ENCODE data around the gene NUMA1. TPM values are rescaled to one million over a fixed set of nuclear protein-coding genes. Genes with fewer than 3 reads are reported as not detected.

The NUMA1 gene
- total RNA-seq, 2 experiments from 2014 or later: 148 to 159 TPM

GRCh38 chr11:72088076-72088808 is 7.9 kb upstream of the NUMA1 start:
- H3K79me2 ChIP-seq (ENCODE audit: insufficient read depth, low read depth, low read length): no peaks in the 10 kb centered on the region
- no peak overlapping the region for H3K4me3 ChIP-seq (ENCODE audit: low read depth, low read length, poor library complexity, severe bottlenecking)
- H3K27ac ChIP-seq (ENCODE audit: low read depth, low read length, poor library complexity, severe bottlenecking): no peak overlapping the region
- H3K9me3 ChIP-seq (ENCODE audit: low read length): no peaks in the 10 kb centered on the region
- no peaks in the 10 kb centered on the region for H4K20me1 ChIP-seq (ENCODE audit: insufficient read depth, low read length)
- H2AFZ ChIP-seq (ENCODE audit: low read length): no peak overlapping the region
- peaks cover 6% of the 10 kb centered on the region for H3K4me1 ChIP-seq (ENCODE audit: insufficient read depth, low read length, poor library complexity, severe bottlenecking)
- no peaks in the 10 kb centered on the region for H3K9me2 ChIP-seq (ENCODE audit: insufficient read depth, low read length)
- H3K4me2 ChIP-seq (ENCODE audit: low read length): no peak overlapping the region
- ChIA-PET POLR2A (no interaction called here), CTCF (ENCODE audit: unreplicated experiment) (no interaction called here)
- DNase-seq (ENCODE audit: low spot score): no peak
- intact Hi-C loops (cut with micrococcal nuclease; ENCODE audit: unreplicated experiment): no loop called here
- no TSS peak for BruUV-seq (replicated peaks)
- H3K36me3 ChIP-seq (ENCODE audit: insufficient read depth, low read length): peaks cover 9% of the 10 kb centered on the region; the same call in 1 of the 2 replicates
- TF ChIP-seq CTCF (conservative IDR thresholded peaks at IDR 0.05; ENCODE audit: low read length): no peak
- TF ChIP-seq EZH2phosphoT487 (IDR thresholded peaks at IDR 0.05; ENCODE audit: borderline replicate concordance, low read depth, low read length): no peak

GRCh38 chr11:72085621-72086351 is 5.4 kb upstream of the NUMA1 start:
- Histone ChIP-seq H4K20me1 (ENCODE audit: insufficient read depth, low read length) (no peaks in the 10 kb centered on the region), H3K27ac (ENCODE audit: low read depth, low read length, poor library complexity, severe bottlenecking) (no peak overlapping the region), H3K79me2 (ENCODE audit: insufficient read depth, low read depth, low read length) (no peaks in the 10 kb centered on the region), H2AFZ (ENCODE audit: low read length) (no peak overlapping the region), H3K9me2 (ENCODE audit: insufficient read depth, low read length) (no peaks in the 10 kb centered on the region), H3K4me3 (ENCODE audit: low read depth, low read length, poor library complexity, severe bottlenecking) (no peak overlapping the region), H3K9me3 (ENCODE audit: low read length) (no peaks in the 10 kb centered on the region), H3K4me2 (ENCODE audit: low read length) (no peak overlapping the region), H3K4me1 (ENCODE audit: insufficient read depth, low read length, poor library complexity, severe bottlenecking) (peaks cover 17% of the 10 kb centered on the region), H3K36me3 (ENCODE audit: insufficient read depth, low read length) (peaks cover 9% of the 10 kb centered on the region; the same call in 1 of the 2 replicates)
- intact Hi-C loops (cut with micrococcal nuclease; ENCODE audit: unreplicated experiment): no loop called here
- no peak for DNase-seq (ENCODE audit: low spot score)
- CTCF ChIA-PET (ENCODE audit: unreplicated experiment): no interaction called here
- BruUV-seq (replicated peaks): no TSS peak
- POLR2A ChIA-PET: interaction anchor here (0.8 to 1.5 kb wide), 3 partner anchors 27 to 48 kb away, joined by 3 to 6 read pairs (median 5); no protein-coding TSS in a partner anchor
- TF ChIP-seq CTCF (conservative IDR thresholded peaks at IDR 0.05; ENCODE audit: low read length): no peak
- TF ChIP-seq EZH2phosphoT487 (IDR thresholded peaks at IDR 0.05; ENCODE audit: borderline replicate concordance, low read depth, low read length): no peak

Measured in OCI-LY7 (cell line).